Forelimb muscle (tissue), 1 donor: Measurements from ENCODE around the gene KRT81. TPM values are rescaled to one million over a fixed set of nuclear protein-coding genes. Genes with fewer than 3 reads are reported as not detected.
"Not testable (repeated sequence)": the region's sequence is repeated elsewhere in the genome, so short reads cannot be mapped to it uniquely, and the experiment has no call there.

ENCODE experiments used
- DNase-seq: peaks from one replicate; pipeline ENCODE4 v3.0.0-alpha.2; 2013; ENCODE audit warnings: low read depth
- polyA plus RNA-seq: library from polyadenylated mRNA; unstranded; fragments of 120-200 nt; gene quantifications from one replicate; pipeline ENCODE4 v1.2.1, GENCODE V29; 2013; ENCODE audit not compliant: insufficient read length

The KRT81 gene
- polyA plus RNA-seq, 1 donor, result not detected

- no peak for DNase-seq
Measured at GRCh38 chr12:52253391-52254179, 37.7 kb downstream of the KRT81 start.

- no peak for DNase-seq
Measured at GRCh38 chr12:52252728-52253343, 38.5 kb downstream of the KRT81 start.

GRCh38 chr12:52252175-52252615 lies 39.1 kb downstream of the KRT81 start:
- DNase-seq, result not testable (repeated sequence)

GRCh38 chr12:52251367-52252051 lies 39.8 kb downstream of the KRT81 start:
- no peak for DNase-seq

- DNase-seq, result no peak
Measured at GRCh38 chr12:52250048-52250990, 41.0 kb downstream of the KRT81 start.

- no peak for DNase-seq
Measured at GRCh38 chr12:52249511-52250047, 41.8 kb downstream of the KRT81 start.

GRCh38 chr12:52248541-52249461 lies 42.5 kb downstream of the KRT81 start:
- DNase-seq, result no peak

GRCh38 chr12:52247622-52248540 lies 43.5 kb downstream of the KRT81 start:
- no peak for DNase-seq

- DNase-seq, result no peak
Measured at GRCh38 chr12:52246720-52247621, 44.4 kb downstream of the KRT81 start.

- no peak for DNase-seq
Measured at GRCh38 chr12:52245962-52246569, 45.3 kb downstream of the KRT81 start.

GRCh38 chr12:52245259-52245961 lies 45.9 kb downstream of the KRT81 start:
- DNase-seq, result no peak

GRCh38 chr12:52244615-52244994 lies 46.7 kb downstream of the KRT81 start:
- DNase-seq, result no peak

- no peak for DNase-seq
Measured at GRCh38 chr12:52243856-52244614, 47.3 kb downstream of the KRT81 start.

GRCh38 chr12:52243259-52243855 lies 48.0 kb downstream of the KRT81 start:
- DNase-seq, result no peak

- no peak for DNase-seq
Measured at GRCh38 chr12:52242442-52243258, 48.7 kb downstream of the KRT81 start.
